Testis (tissue), 2 donors: ENCODE measurements around the gene PAX4.

Source experiments
- CTCF ChIP-seq, 3 experiments: fragments of 450-650 bp in 2 of 3; fragments of 200-600 bp in 1 of 3; sonication (generic) in 1 of 3; IDR thresholded peaks; one replicate each; pipeline ENCODE4 v1.5.1; 2016 to 2019; ENCODE audit warnings: antibody characterized with exemption in 3 of 3, mild to moderate bottlenecking in 2 of 3, moderate library complexity in 1 of 3
- POLR2A ChIP-seq: fragments of 450-650 bp; IDR thresholded peaks from one replicate; pipeline ENCODE4 v1.6.1; 2017; ENCODE audit warnings: antibody characterized with exemption, mild to moderate bottlenecking, moderate library complexity

GRCh38 chr7:127581716-127582115 is 36.2 kb downstream of the PAX4 start:
- TF ChIP-seq CTCF (IDR thresholded peaks at IDR 0.05) (no peak), POLR2A (no peak)
